ENCODE measurements around the gene EIF2D. TPM values are rescaled to one million over a fixed set of nuclear protein-coding genes. Genes with fewer than 3 reads are reported as not detected.

EIF2D gene
- polyA plus RNA-seq, 3 donors, result 16.4 to 31.6 (median 16.8) TPM

GRCh38 chr1:206647224-206647623 is 35.0 kb upstream of the EIF2D start:
- TF ChIP-seq CTCF (IDR thresholded peaks at IDR 0.05), result no peak
- intact Hi-C loops (cut with micrococcal nuclease), result no loop called here
- Histone ChIP-seq H3K9ac (ENCODE audit: insufficient read depth, low read length, poor library complexity, severe bottlenecking) (no peak overlapping the region), H3K36me3 (replicated peaks in 1 of 2; ENCODE audit: control insufficient read depth in 1 of 2, insufficient read depth in 2 of 2, low read length in 2 of 2) (no peaks in the 10 kb centered on the region), H3K9me3 (replicated peaks in 1 of 2; ENCODE audit: control insufficient read depth in 1 of 2, insufficient read depth in 1 of 2, low read length in 2 of 2) (no peaks in the 10 kb centered on the region), H3K4me3 (replicated peaks in 1 of 3; ENCODE audit: low read depth in 2 of 3, low read length in 3 of 3) (no peak overlapping the region), H3K4me1 (ENCODE audit: control insufficient read depth in 1 of 2, insufficient read depth in 2 of 2, low read length in 2 of 2) (peaks cover 15 to 18% of the 10 kb centered on the region in 2 donors), H3K27ac (ENCODE audit: low read depth in 1 of 2, low read length in 2 of 2) (no peak overlapping the region), H3K79me2 (ENCODE audit: insufficient read depth, low read length) (no peaks in the 10 kb centered on the region), H2AFZ (ENCODE audit: insufficient read depth, low read depth, low read length, poor library complexity, severe bottlenecking) (no peak overlapping the region), H3K4me2 (replicated peaks; ENCODE audit: extremely low read depth, low read length, poor library complexity, severe bottlenecking) (no peak overlapping the region), H3K27me3 (ENCODE audit: control insufficient read depth in 2 of 2, insufficient read depth in 2 of 2, low read length in 2 of 2) (no peaks in the 10 kb centered on the region), H4K20me1 (ENCODE audit: insufficient read depth, low read length) (no peaks in the 10 kb centered on the region)
- Mint-ChIP-seq H3K4me1 (peaks cover 13% of the 10 kb centered on the region), H3K9me3 (no peaks in the 10 kb centered on the region), H3K27me3 (ENCODE audit: low read depth in 3 of 3) (peaks cover 0 to 5% (median 0%) of the 10 kb centered on the region in 3 donors), H3K36me3 (no peaks in the 10 kb centered on the region), H3K27ac (no peak overlapping the region), H3K4me3 (no peak overlapping the region)
- no peak for DNase-seq

GRCh38 chr1:206646504-206646903 is 34.2 kb upstream of the EIF2D start:
- DNase-seq, result no peak
- H3K9ac ChIP-seq (ENCODE audit: insufficient read depth, low read length, poor library complexity, severe bottlenecking), result no peak overlapping the region
- Mint-ChIP-seq H3K4me1 (peaks cover 13% of the 10 kb centered on the region), H3K36me3 (no peaks in the 10 kb centered on the region), H3K4me3 (no peak overlapping the region), H3K27me3 (ENCODE audit: low read depth in 3 of 3) (peaks cover 0 to 3% (median 0%) of the 10 kb centered on the region in 3 donors), H3K9me3 (no peaks in the 10 kb centered on the region), H3K27ac (no peak overlapping the region)
- 100% methylated on average over 1 of the region's 1 CpG for WGBS (ENCODE audit: insufficient coverage)
- H3K4me1 ChIP-seq (ENCODE audit: control insufficient read depth in 1 of 2, insufficient read depth in 2 of 2, low read length in 2 of 2), result peaks cover 15 to 18% of the 10 kb centered on the region in 2 donors
- H3K79me2 ChIP-seq (ENCODE audit: insufficient read depth, low read length), result no peaks in the 10 kb centered on the region
- H3K4me3 ChIP-seq (replicated peaks in 1 of 3; ENCODE audit: low read depth in 2 of 3, low read length in 3 of 3), result no peak overlapping the region
- TF ChIP-seq CTCF (IDR thresholded peaks at IDR 0.05), result no peak
- H3K9me3 ChIP-seq (replicated peaks in 1 of 2; ENCODE audit: control insufficient read depth in 1 of 2, insufficient read depth in 1 of 2, low read length in 2 of 2), result no peaks in the 10 kb centered on the region
- no peaks in the 10 kb centered on the region for H4K20me1 ChIP-seq (ENCODE audit: insufficient read depth, low read length)
- no peak overlapping the region for H3K27ac ChIP-seq (ENCODE audit: low read depth in 1 of 2, low read length in 2 of 2)
- no peaks in the 10 kb centered on the region for H3K27me3 ChIP-seq (ENCODE audit: control insufficient read depth in 2 of 2, insufficient read depth in 2 of 2, low read length in 2 of 2)
- intact Hi-C loops (cut with micrococcal nuclease), result no loop called here
- no peak overlapping the region for H2AFZ ChIP-seq (ENCODE audit: insufficient read depth, low read depth, low read length, poor library complexity, severe bottlenecking)
- H3K36me3 ChIP-seq (replicated peaks in 1 of 2; ENCODE audit: control insufficient read depth in 1 of 2, insufficient read depth in 2 of 2, low read length in 2 of 2), result no peaks in the 10 kb centered on the region
- H3K4me2 ChIP-seq (replicated peaks; ENCODE audit: extremely low read depth, low read length, poor library complexity, severe bottlenecking), result no peak overlapping the region
